ENCODE data around the gene CABP1.

DNA sequence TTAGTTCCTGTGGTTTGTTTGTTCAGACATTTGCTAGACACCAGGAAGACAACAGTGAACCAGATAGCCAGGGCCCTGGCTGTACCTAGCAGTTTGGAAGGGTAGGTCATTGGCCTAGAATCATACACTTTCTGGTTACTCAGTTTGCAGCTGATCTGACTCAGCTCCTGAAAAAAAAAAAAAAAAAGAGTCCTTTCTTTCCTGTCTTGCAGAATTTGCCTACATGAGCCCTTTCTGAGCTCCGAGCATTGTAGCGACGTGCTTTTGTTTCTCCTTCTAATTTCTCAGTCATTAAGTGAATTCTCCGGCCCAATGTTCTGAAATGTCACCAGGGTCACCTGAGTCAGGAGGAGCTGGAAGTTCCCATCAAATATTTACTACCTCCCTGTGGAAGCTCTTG, 2.4 kb downstream of the CABP1 start:
- TF ChIP-seq, protein P1, sequence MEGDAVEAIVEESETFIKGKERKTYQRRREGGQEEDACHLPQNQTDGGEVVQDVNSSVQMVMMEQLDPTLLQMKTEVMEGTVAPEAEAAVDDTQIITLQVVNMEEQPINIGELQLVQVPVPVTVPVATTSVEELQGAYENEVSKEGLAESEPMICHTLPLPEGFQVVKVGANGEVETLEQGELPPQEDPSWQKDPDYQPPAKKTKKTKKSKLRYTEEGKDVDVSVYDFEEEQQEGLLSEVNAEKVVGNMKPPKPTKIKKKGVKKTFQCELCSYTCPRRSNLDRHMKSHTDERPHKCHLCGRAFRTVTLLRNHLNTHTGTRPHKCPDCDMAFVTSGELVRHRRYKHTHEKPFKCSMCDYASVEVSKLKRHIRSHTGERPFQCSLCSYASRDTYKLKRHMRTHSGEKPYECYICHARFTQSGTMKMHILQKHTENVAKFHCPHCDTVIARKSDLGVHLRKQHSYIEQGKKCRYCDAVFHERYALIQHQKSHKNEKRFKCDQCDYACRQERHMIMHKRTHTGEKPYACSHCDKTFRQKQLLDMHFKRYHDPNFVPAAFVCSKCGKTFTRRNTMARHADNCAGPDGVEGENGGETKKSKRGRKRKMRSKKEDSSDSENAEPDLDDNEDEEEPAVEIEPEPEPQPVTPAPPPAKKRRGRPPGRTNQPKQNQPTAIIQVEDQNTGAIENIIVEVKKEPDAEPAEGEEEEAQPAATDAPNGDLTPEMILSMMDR (IDR thresholded peaks at IDR 0.05): no peak
- no peak for TF ChIP-seq POLR2A (IDR thresholded peaks at IDR 0.05)
